Mesendoderm (in vitro differentiated cells): ENCODE measurements around the gene PTPRE.

Experiments
- DNase-seq: peaks from one replicate; pipeline ENCODE4 v3.0.0; 2013
- H2AK5ac ChIP-seq: 2 replicates; pipeline ENCODE4 v1.6.1; 2013; ENCODE audit warnings: low read length, inconsistent platforms
- H2BK120ac ChIP-seq: 2 replicates; pipeline ENCODE4 v1.6.1; 2013; ENCODE audit warnings: low read depth, mild to moderate bottlenecking, low read length, moderate library complexity, mixed read lengths
- H2BK15ac ChIP-seq: replicated peaks from 2 replicates; pipeline ENCODE4 v1.6.1; 2013; ENCODE audit warnings: low read depth, mild to moderate bottlenecking, moderate library complexity
- H2BK5ac ChIP-seq: 2 replicates; pipeline ENCODE4 v1.6.1; 2013; ENCODE audit warnings: low read length, inconsistent platforms
- H3K18ac ChIP-seq: 2 replicates; pipeline ENCODE4 v1.6.1; 2013; ENCODE audit warnings: mild to moderate bottlenecking, low read length, mixed read lengths
- H3K23ac ChIP-seq: one replicate; pipeline ENCODE4 v1.6.1; 2013; ENCODE audit warnings: low read length
- H3K27ac ChIP-seq: 2 replicates; pipeline ENCODE4 v1.5.1; 2013; ENCODE audit warnings: low read depth, mild to moderate bottlenecking, inconsistent platforms, low read length, moderate library complexity
- H3K27me3 ChIP-seq: 2 replicates; pipeline ENCODE4 v1.6.1; 2013; ENCODE audit warnings: low read length, control low read depth, mild to moderate bottlenecking, inconsistent platforms; ENCODE audit not compliant: insufficient read depth, poor library complexity
- H3K36me3 ChIP-seq: 2 replicates; pipeline ENCODE4 v1.6.1; 2013; ENCODE audit warnings: low read length, inconsistent platforms; ENCODE audit not compliant: control insufficient read depth, insufficient read depth
- H3K4ac ChIP-seq: one replicate; pipeline ENCODE4 v1.6.1; 2013; ENCODE audit warnings: low read depth, mild to moderate bottlenecking, low read length, moderate library complexity
- H3K4me1 ChIP-seq: 2 replicates; pipeline ENCODE4 v1.6.1; 2013; ENCODE audit warnings: low read depth, low read length, inconsistent platforms; ENCODE audit not compliant: control insufficient read depth
- H3K4me2 ChIP-seq: 2 replicates; pipeline ENCODE4 v1.6.1; 2013; ENCODE audit warnings: low read length
- H3K4me3 ChIP-seq: 2 replicates; pipeline ENCODE4 v1.5.1; 2013; ENCODE audit warnings: mild to moderate bottlenecking, low read length
- H3K56ac ChIP-seq: one replicate; pipeline ENCODE4 v1.6.1; 2013; ENCODE audit warnings: low read length
- H3K79me1 ChIP-seq: 2 replicates; pipeline ENCODE4 v1.6.1; 2013; ENCODE audit warnings: low read length, inconsistent platforms
- H3K79me2 ChIP-seq: 2 replicates; pipeline ENCODE4 v1.6.1; 2013; ENCODE audit warnings: mild to moderate bottlenecking, low read length; ENCODE audit not compliant: control insufficient read depth, insufficient read depth
- H3K9ac ChIP-seq: 2 replicates; pipeline ENCODE4 v1.6.1; 2013; ENCODE audit warnings: low read length, inconsistent platforms
- H4K5ac ChIP-seq: one replicate; pipeline ENCODE4 v1.6.1; 2013; ENCODE audit warnings: low read length
- H4K8ac ChIP-seq: one replicate; pipeline ENCODE4 v1.6.1; 2013; ENCODE audit warnings: low read depth, mild to moderate bottlenecking, control low read depth, low read length, moderate library complexity
- WGBS: extraction: QIAGEN DNeasy Blood & Tissue Kit; methylation state at CpG from one replicate; pipeline ENCODE4 v1.1.7; 2013; ENCODE audit warnings: low lambda C conversion rate, missing lambda C conversion rate; ENCODE audit not compliant: insufficient coverage; ENCODE audit errors: extremely low coverage; 5-methylcytosine and 5-hydroxymethylcytosine counted together

The PTPRE gene

DNA sequence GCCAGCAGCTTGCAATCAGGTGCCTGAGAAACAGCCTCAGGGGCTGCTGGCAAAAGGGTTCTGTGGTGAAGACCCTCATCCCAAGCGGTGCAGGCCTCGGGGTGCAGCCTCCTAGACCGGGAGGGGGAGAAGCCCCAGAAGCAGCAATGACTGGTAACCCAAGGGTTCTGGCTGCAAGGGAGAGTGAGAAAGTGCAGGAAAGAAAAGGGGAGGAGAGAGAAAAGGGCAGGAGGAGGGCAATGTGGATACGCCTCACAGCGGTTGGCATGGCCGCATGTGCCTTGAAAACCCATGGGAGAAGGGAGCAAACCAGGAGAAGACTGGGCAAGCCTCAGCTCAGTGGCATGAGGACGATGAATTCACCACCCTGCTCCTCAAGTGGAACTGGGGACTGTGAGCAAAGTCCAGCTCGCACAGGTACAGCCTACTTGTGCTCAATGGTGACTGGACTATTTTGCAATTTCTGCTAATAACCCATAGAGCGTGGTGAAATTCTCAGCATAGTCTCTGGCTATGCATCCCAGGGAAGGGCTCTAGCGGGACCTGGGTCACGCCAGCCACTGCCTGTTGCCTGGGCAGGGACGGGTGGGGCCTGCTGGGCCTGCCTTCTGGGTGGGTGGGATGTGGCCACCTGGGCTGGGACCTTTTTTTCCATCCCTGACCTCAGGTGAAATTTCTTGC lies 20.4 kb upstream of the PTPRE start:
- H3K9ac ChIP-seq = no peak overlapping the region
- H2BK120ac ChIP-seq = no peak overlapping the region
- no peak overlapping the region for H2BK15ac ChIP-seq
- no peak overlapping the region for H3K4me3 ChIP-seq
- H2AK5ac ChIP-seq = no peak overlapping the region
- no peaks in the 10 kb centered on the region for H3K4me1 ChIP-seq
- no peaks in the 10 kb centered on the region for H3K27me3 ChIP-seq
- no peaks in the 10 kb centered on the region for H3K79me2 ChIP-seq
- H3K4ac ChIP-seq = no peak overlapping the region
- H3K4me2 ChIP-seq = no peak overlapping the region
- no peak overlapping the region for H3K27ac ChIP-seq
- H3K23ac ChIP-seq = no peak overlapping the region
- no peak overlapping the region for H3K18ac ChIP-seq
- WGBS = no CpG with 5 or more reads among the region's 12 CpGs
- no peak for DNase-seq
- H4K8ac ChIP-seq = no peak overlapping the region
- H4K5ac ChIP-seq = no peak overlapping the region
- H3K36me3 ChIP-seq = no peaks in the 10 kb centered on the region
- no peak overlapping the region for H2BK5ac ChIP-seq
- H3K79me1 ChIP-seq = no peaks in the 10 kb centered on the region
- H3K56ac ChIP-seq = no peak overlapping the region

GRCh38 chr10:127887541-127888415 lies 19.1 kb upstream of the PTPRE start:
- H3K9ac ChIP-seq = no peak overlapping the region
- H3K4ac ChIP-seq = no peak overlapping the region
- H3K36me3 ChIP-seq = no peaks in the 10 kb centered on the region
- no CpG with 5 or more reads among the region's 16 CpGs for WGBS
- H3K27ac ChIP-seq = no peak overlapping the region
- no peak overlapping the region for H3K4me3 ChIP-seq
- H4K8ac ChIP-seq = no peak overlapping the region
- no peak overlapping the region for H2AK5ac ChIP-seq
- no peak overlapping the region for H3K23ac ChIP-seq
- no peak overlapping the region for H4K5ac ChIP-seq
- no peaks in the 10 kb centered on the region for H3K27me3 ChIP-seq
- H2BK120ac ChIP-seq = no peak overlapping the region
- H3K4me1 ChIP-seq = no peaks in the 10 kb centered on the region
- no peak overlapping the region for H3K18ac ChIP-seq
- no peak overlapping the region for H3K56ac ChIP-seq
- no peak for DNase-seq
- no peaks in the 10 kb centered on the region for H3K79me1 ChIP-seq
- no peak overlapping the region for H3K4me2 ChIP-seq
- no peaks in the 10 kb centered on the region for H3K79me2 ChIP-seq
- H2BK15ac ChIP-seq = no peak overlapping the region
- H2BK5ac ChIP-seq = no peak overlapping the region

DNA sequence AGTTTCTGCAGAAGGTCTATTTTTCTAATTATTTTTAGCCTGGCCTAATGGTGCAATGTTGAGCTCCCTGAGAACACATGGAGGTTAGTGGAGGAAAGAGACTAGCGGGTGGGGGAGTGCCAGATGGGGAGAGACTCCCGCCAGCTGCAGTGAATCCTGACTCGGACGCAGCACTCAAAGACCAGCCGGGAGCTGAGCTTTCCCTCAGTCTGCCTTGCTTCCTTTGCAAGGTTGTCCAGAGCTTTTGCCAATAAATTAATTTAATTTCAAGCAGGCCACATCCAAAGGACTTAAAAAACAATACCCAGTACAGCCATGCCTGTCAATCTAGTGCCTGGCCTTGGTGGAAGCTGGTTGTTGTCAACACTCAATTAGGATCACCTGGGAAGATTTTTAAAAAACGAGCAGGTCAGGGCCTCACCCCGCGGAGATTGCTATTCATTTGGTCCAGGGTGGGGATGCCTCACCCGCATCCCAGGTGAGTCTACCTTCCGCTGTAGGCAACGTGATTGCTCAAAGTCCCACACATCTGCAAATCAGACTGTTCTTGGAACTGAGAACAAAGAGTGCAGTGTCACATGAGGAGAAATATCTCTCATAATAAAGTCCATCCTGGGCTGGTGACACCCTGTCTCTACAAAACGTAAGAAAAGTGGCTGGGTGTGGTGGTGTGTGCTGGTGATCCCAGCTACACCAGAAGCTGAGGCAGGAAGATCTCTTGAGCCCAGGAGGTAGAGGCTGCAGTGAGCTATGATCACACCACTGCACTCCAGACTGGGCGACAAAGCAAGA lies 18.2 kb upstream of the PTPRE start:
- Histone ChIP-seq H3K36me3 (no peaks in the 10 kb centered on the region), H3K4me2 (no peak overlapping the region), H3K9ac (no peak overlapping the region), H2BK15ac (no peak overlapping the region), H3K18ac (no peak overlapping the region), H3K27me3 (no peaks in the 10 kb centered on the region), H4K5ac (no peak overlapping the region), H3K4ac (no peak overlapping the region), H3K23ac (no peak overlapping the region), H2BK120ac (no peak overlapping the region), H2AK5ac (no peak overlapping the region), H3K27ac (no peak overlapping the region), H3K56ac (no peak overlapping the region), H3K4me1 (no peaks in the 10 kb centered on the region), H3K79me2 (no peaks in the 10 kb centered on the region), H2BK5ac (no peak overlapping the region), H4K8ac (no peak overlapping the region), H3K79me1 (no peaks in the 10 kb centered on the region), H3K4me3 (no peak overlapping the region)
- WGBS = no CpG with 5 or more reads among the region's 13 CpGs
- no peak for DNase-seq

- Histone ChIP-seq H3K4me2 (no peak overlapping the region), H3K4ac (no peak overlapping the region), H4K5ac (no peak overlapping the region), H3K36me3 (no peaks in the 10 kb centered on the region), H3K18ac (no peak overlapping the region), H3K27ac (no peak overlapping the region), H2BK15ac (no peak overlapping the region), H3K79me1 (no peaks in the 10 kb centered on the region), H2BK5ac (no peak overlapping the region), H2AK5ac (no peak overlapping the region), H3K79me2 (no peaks in the 10 kb centered on the region), H4K8ac (no peak overlapping the region), H3K27me3 (no peaks in the 10 kb centered on the region), H3K4me1 (no peaks in the 10 kb centered on the region), H3K4me3 (no peak overlapping the region), H3K56ac (no peak overlapping the region), H2BK120ac (no peak overlapping the region), H3K9ac (no peak overlapping the region), H3K23ac (no peak overlapping the region)
- no peak for DNase-seq
- no CpG with 5 or more reads among the region's 4 CpGs for WGBS
These were observed 17.2 kb upstream of the PTPRE start for GRCh38 chr10:127889605-127890195.

DNA sequence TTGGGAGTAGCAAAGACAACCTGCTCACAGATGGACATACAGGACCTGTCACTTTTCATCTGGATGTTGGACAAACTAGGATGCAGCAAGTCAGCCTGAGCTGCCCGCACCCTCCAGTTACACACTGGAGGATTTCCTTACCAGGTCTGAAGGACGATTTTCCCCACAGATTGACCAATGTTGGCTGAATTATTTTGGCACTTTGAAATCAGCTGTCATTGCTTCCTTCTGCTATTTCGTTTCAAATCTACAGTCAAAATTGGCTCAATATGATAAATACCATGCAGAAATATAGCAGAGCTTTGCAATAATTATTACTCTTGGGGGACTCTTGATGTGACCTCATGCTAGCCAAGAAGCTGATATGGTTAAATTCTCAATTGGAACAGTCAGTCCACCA lies 16.7 kb upstream of the PTPRE start:
- H3K18ac ChIP-seq = no peak overlapping the region
- no peak overlapping the region for H3K4ac ChIP-seq
- H3K79me2 ChIP-seq = no peaks in the 10 kb centered on the region
- H3K23ac ChIP-seq = no peak overlapping the region
- no peaks in the 10 kb centered on the region for H3K27me3 ChIP-seq
- no peak overlapping the region for H2AK5ac ChIP-seq
- H3K4me1 ChIP-seq = no peaks in the 10 kb centered on the region
- H3K36me3 ChIP-seq = no peaks in the 10 kb centered on the region
- no peak overlapping the region for H3K4me3 ChIP-seq
- H3K4me2 ChIP-seq = no peak overlapping the region
- WGBS = no CpG with 5 or more reads among the region's 3 CpGs
- no peaks in the 10 kb centered on the region for H3K79me1 ChIP-seq
- H4K8ac ChIP-seq = no peak overlapping the region
- H3K9ac ChIP-seq = no peak overlapping the region
- no peak overlapping the region for H3K56ac ChIP-seq
- H2BK120ac ChIP-seq = no peak overlapping the region
- H4K5ac ChIP-seq = no peak overlapping the region
- H3K27ac ChIP-seq = no peak overlapping the region
- DNase-seq = no peak
- H2BK5ac ChIP-seq = no peak overlapping the region
- no peak overlapping the region for H2BK15ac ChIP-seq
